Suppressor macrophage treated with lipopolysaccharide for 1 hour (primary cell): ENCODE measurements around the gene CBR1.

Experiments used
- DNase-seq, 3 donors: peaks; one replicate each; pipeline ENCODE4 v3.0.0-alpha.2; 2020 to 2022

The CBR1 gene

DNA sequence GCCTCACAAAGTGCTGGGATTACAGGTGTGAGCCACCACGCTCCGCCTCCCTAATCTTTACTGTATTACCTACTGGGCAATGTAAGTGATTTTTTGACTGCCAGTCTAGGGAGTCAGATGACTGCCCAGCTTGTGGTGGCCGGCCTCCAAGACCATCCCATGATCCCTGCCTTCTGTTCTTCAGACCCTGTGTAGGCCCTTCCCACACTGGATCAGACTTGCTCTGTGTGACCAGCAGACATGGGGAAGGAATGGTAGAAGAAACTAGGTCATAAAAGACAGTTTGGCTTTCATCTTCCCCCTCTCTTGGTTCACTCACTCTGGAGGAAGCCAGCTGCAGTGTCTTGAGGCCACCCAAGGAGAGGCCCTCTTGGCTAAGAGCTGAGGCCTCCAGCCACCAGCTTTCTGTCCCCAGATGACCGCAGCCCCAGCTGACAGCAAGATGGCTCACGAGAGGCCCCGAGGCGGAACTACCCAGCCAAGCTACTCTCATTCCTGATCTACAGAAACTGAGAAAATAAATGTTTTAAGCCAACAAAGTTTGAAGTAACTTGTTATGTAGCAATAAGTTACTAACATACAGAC is 50.6 kb downstream of the CBR1 start:
- no peak for DNase-seq
